C4-2B (cell line): Measurements from ENCODE around the gene ZNF593.

Experiments used
- H3K27ac ChIP-seq: fragments of 450-650 bp; 2 replicates; pipeline ENCODE4 v1.5.1; 2017
- ZFX ChIP-seq: fragments of 450-650 bp; IDR thresholded peaks from 2 replicates; pipeline ENCODE4 v1.6.1; 2017
- TF ChIP-seq, protein P1 (sequence below): fragments of 450-650 bp; conservative IDR thresholded peaks from 2 replicates; pipeline ENCODE4 v1.5.1; 2017; ENCODE audit warnings: mild to moderate bottlenecking

Gene ZNF593

DNA sequence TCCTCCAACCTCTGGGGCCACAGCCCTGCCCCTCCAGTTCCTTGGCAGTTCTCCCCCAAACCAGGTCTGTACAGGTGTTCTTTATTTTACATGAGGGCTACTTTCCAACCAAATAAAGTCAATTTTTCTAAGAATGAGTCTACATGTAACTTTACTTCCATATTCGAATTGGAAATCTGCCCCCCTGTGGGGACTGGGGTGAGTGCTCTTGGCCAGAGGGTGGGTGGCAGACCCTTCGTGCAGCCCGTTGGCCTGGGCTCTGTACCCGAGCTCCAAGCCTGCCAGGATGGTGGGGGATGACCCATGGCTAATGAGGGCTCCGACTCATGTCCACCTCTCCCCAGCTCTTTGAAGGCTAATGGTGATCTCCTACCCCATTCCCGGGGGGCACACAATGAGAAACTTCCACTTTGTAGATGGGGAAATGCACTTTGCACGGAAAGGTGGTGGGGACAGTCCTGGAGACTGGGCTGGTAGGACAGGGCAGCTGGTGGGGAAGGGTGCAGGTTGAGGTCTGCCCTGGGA is 20.1 kb downstream of the ZNF593 start:
- H3K27ac ChIP-seq: no peak overlapping the region
- no peak for TF ChIP-seq ZFX
- TF ChIP-seq, protein P1, sequence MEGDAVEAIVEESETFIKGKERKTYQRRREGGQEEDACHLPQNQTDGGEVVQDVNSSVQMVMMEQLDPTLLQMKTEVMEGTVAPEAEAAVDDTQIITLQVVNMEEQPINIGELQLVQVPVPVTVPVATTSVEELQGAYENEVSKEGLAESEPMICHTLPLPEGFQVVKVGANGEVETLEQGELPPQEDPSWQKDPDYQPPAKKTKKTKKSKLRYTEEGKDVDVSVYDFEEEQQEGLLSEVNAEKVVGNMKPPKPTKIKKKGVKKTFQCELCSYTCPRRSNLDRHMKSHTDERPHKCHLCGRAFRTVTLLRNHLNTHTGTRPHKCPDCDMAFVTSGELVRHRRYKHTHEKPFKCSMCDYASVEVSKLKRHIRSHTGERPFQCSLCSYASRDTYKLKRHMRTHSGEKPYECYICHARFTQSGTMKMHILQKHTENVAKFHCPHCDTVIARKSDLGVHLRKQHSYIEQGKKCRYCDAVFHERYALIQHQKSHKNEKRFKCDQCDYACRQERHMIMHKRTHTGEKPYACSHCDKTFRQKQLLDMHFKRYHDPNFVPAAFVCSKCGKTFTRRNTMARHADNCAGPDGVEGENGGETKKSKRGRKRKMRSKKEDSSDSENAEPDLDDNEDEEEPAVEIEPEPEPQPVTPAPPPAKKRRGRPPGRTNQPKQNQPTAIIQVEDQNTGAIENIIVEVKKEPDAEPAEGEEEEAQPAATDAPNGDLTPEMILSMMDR: no peak

DNA sequence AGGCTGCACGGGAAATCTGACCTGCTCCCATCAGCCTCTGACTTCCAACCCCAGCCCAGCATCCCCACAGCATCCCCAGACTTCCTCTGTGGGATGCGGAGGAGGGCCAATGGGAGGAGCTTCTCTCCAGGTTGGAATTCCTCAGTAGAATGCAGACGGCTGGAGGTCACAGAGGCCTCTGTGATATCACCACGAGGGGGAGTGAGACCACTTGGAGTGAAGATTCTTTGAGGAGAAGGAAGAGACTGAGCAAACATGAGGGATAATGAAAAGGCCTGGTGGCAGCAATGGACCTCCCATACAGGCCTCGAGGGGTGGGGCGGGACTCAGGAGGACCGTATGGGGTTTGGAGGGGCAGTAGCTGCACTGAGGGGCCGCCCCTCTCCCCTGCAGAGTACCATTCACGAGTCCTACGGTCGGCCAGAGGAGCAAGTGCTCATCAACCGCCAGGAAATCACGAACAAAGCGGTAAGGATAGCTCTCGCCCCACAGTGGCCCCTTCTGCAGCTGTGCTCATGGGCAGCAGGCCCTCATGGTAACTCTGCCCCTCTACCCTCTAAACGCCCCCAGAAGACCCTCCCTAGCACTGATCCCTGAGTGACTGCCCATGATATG is 20.8 kb downstream of the ZNF593 start, which contains the start of gene CATSPER4:
Gene CATSPER4 (plus strand): TSS at position 230 of the 615 bp plus-strand sequence. CDS start 26 bp downstream, at position 256.
- no peak within 1 kb of the TSS for H3K27ac ChIP-seq
- TF ChIP-seq, protein P1: no peak
- no peak for TF ChIP-seq ZFX

GRCh38 chr1:26191739-26192138 is 22.0 kb downstream of the ZNF593 start:
- TF ChIP-seq ZFX: no peak
- TF ChIP-seq, protein P1: no peak
- H3K27ac ChIP-seq: no peak overlapping the region

DNA sequence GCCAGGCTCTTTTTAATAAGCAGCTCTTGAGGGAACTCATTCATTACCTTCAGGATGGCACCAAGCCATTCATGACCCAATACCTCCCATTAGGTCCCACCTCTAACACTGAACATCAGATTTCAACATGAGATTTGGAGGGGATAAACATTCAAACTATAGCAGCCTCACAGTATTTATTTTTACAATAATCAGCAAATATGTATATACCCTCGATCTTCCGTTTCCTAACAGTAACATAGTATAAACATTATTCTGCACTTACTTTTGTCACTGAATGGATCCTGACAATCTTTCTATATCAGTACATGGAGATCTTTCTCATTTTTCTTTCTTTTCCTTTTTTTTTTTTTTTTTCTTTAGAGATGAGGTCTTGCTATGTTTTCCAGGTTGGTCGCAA is 26.1 kb downstream of the ZNF593 start:
- TF ChIP-seq, protein P1: no peak
- no peak for TF ChIP-seq ZFX

DNA sequence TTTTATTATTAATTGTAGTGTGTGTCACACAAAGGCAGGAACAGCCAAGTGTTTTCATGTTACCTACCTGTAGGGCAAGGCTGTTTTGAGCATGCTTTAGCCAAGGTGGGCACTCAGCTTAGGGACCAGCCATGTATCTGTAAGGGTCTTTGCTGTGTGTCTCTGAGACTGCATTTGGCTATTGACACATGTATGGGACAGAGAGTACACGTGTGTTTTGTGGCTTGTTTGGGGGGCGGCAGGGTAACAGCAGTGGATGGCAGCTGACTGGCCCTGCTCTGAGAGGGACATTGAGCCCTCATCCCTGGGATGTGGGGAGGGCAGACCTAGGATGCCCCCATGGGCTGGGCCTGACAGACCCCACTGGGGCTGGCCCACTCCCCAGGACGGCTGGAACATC is 27.6 kb downstream of the ZNF593 start:
- TF ChIP-seq, protein P1: no peak
- H3K27ac ChIP-seq: no peak overlapping the region

More for the DNA sequence above, 26.1 kb downstream of the ZNF593 start:
- H3K27ac ChIP-seq: no peak overlapping the region

- TF ChIP-seq, protein P1: no peak
- TF ChIP-seq ZFX: no peak
Observed at GRCh38 chr1:26197813-26198212, 28.1 kb downstream of the ZNF593 start.

DNA sequence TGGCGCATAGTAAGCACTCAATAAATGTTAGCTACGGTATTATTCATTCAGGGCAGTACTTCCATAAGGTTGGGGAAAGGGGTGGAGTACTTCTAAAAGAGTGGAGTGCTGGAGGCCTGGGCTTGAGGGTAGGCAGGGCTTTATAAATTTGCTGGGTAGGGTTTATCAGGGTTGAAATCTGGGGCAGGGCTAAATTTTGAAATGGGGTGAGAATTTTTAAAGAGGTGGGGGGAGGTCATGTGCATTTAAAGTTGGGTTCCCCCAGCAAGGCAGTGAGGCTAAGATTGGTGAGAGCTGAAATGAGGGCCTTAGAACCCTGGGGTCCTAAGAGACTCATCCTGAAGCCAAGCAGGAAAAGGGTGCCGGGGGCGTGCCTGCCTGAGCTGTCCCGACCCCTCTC is 30.7 kb downstream of the ZNF593 start:
- no peak overlapping the region for H3K27ac ChIP-seq
- TF ChIP-seq, protein P1: no peak
- no peak for TF ChIP-seq ZFX

More at GRCh38 chr1:26197813-26198212, 28.1 kb downstream of the ZNF593 start:
- H3K27ac ChIP-seq: no peak overlapping the region
